Upper lobe of left lung (tissue), 4 donors: Measurements from ENCODE around the gene CD300LF.

ENCODE experiments used
- CTCF ChIP-seq, 6 experiments: fragments of 450-650 bp in 4 of 6; fragments of 200-600 bp in 2 of 6; sonication (generic) in 2 of 6; IDR thresholded peaks; one replicate each; pipeline ENCODE4 v1.5.1; 2016 to 2019; ENCODE audit warnings: antibody characterized with exemption in 6 of 6
- EP300 ChIP-seq, 4 donors: sonication (generic); formaldehyde crosslinking; IDR thresholded peaks; one replicate each; pipeline ENCODE4 v1.5.1; 2017; ENCODE audit warnings: antibody characterized with exemption in 4 of 4, control low read depth in 2 of 4
- POLR2A ChIP-seq, 4 donors: fragments of 450-650 bp; IDR thresholded peaks; one replicate each; pipeline ENCODE4 v1.5.1; 2016 to 2017; ENCODE audit warnings: antibody characterized with exemption in 4 of 4, mild to moderate bottlenecking in 2 of 4

GRCh38 chr17:74759941-74760340 is 47.2 kb upstream of the CD300LF start:
- TF ChIP-seq CTCF (IDR thresholded peaks at IDR 0.05) (no peak), POLR2A (IDR thresholded peaks at IDR 0.05) (no peak), EP300 (IDR thresholded peaks at IDR 0.05) (no peak)
